ENCODE data around the gene SLC45A1. TPM values are rescaled to one million over a fixed set of nuclear protein-coding genes. Genes with fewer than 3 reads are reported as not detected.

Gene SLC45A1
- total RNA-seq, 1 donor from 2014 or later: 2.5 TPM

DNA sequence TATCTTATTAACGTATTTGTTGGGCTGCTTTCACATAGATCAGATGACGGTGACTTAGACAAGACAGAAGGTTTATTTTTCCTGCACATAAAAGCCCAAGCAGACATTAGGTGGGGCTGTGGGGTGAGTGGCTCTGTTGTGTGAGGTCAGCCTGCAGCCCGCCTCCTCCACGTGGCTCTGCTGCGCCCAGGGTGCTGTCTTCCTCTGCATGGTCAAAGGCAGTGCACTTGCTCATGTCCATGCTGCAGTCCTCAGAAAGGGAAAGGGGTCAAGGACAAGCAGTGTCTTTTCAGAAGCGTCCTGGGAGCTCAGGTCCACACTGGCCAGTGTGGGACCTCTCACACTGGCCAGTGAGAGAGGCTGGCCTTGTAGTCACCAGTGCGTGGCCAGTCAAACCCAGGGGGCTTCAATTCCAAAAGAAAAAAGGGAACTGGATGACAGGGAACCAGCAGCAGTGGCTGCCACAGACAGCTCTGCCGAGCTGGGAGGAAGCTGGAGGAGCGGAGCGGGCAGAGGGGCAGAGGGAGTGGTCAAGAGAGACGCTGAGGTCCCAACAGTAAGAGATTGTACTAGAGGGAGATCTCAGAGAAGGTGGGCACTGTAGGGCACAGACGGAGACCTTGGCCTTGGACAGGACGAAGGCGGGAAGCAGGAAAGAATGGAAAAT is 35.9 kb upstream of the SLC45A1 start:
- no peak overlapping the region for H3K27ac Mint-ChIP-seq (ENCODE audit: unreplicated experiment)
- no peaks in the 10 kb centered on the region for H3K36me3 Mint-ChIP-seq (ENCODE audit: low read depth)
- no peak for DNase-seq (ENCODE audit: low read depth, low spot score)
- H3K9me3 Mint-ChIP-seq: peaks cover 5% of the 10 kb centered on the region
- H3K4me3 Mint-ChIP-seq: no peak overlapping the region
- TF ChIP-seq, protein P1, sequence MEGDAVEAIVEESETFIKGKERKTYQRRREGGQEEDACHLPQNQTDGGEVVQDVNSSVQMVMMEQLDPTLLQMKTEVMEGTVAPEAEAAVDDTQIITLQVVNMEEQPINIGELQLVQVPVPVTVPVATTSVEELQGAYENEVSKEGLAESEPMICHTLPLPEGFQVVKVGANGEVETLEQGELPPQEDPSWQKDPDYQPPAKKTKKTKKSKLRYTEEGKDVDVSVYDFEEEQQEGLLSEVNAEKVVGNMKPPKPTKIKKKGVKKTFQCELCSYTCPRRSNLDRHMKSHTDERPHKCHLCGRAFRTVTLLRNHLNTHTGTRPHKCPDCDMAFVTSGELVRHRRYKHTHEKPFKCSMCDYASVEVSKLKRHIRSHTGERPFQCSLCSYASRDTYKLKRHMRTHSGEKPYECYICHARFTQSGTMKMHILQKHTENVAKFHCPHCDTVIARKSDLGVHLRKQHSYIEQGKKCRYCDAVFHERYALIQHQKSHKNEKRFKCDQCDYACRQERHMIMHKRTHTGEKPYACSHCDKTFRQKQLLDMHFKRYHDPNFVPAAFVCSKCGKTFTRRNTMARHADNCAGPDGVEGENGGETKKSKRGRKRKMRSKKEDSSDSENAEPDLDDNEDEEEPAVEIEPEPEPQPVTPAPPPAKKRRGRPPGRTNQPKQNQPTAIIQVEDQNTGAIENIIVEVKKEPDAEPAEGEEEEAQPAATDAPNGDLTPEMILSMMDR (conservative IDR thresholded peaks at IDR 0.05): no peak
- peaks cover 2% of the 10 kb centered on the region for H3K27me3 Mint-ChIP-seq (ENCODE audit: low read depth)
- peaks cover 12% of the 10 kb centered on the region for H3K4me1 Mint-ChIP-seq

DNA sequence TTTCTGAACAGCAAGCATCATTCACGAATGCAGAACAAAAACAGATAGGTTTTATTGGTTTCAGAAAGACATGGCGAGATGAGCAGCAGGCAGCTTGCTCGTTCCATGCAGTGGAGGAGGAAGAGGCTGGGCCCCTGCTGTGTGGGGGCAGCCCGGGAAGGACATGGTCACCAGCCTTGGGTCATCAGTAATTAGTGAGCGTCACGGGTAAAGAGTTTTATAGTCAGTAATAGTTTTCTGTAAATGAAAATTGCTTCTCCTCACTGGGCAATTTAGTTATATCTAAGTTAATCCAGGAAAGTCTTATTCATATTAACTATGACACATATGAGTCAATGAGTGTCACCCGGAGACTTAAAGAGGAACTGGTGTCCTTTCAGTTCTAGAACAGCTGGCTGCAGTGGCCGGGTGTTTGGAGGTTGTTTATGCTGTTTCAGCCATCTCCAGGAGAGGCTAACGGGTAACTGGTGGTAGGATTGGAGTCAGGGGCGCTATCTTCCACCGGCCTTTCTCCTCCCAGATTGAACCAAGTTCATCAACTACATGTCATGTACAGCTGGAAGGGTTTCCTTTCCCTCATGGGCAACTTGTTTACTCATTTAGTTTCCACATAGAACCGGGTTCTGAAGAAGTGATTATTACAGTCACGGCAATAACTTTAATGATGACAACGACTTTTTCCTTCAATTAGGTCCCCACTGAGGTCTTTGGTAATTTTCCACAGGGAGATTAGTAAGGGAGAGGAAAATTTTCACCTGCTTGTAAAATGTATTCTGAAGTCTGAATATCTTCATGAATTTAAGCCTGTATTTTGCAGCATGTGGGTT is 34.6 kb upstream of the SLC45A1 start:
- TF ChIP-seq, protein P1 (conservative IDR thresholded peaks at IDR 0.05): no peak
- H3K27me3 Mint-ChIP-seq (ENCODE audit: low read depth): peaks cover 2% of the 10 kb centered on the region
- peaks cover 5% of the 10 kb centered on the region for H3K9me3 Mint-ChIP-seq
- peaks cover 12% of the 10 kb centered on the region for H3K4me1 Mint-ChIP-seq
- H3K36me3 Mint-ChIP-seq (ENCODE audit: low read depth): no peaks in the 10 kb centered on the region
- H3K4me3 Mint-ChIP-seq: no peak overlapping the region
- H3K27ac Mint-ChIP-seq (ENCODE audit: unreplicated experiment): no peak overlapping the region
- no peak for DNase-seq (ENCODE audit: low read depth, low spot score)

DNA sequence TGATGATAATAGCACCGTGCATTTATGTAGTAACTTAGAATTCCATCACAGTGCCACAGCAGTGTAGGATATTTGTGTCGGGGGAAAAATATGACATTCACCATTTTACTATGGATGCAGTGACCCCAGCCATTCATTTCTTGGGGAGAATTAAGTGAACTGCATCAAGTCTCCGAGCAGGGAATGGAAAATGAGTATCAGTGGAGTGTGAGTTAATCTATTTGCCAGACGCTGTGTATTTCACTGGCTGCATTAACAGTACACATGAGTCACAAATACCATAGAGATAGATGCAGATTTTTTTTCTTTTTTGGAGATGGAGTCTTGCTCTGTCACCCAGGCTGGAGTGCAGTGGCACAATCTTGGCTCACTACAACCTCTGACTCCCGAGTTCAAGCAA is 33.8 kb upstream of the SLC45A1 start:
- Mint-ChIP-seq H3K9me3 (peaks cover 5% of the 10 kb centered on the region), H3K36me3 (ENCODE audit: low read depth) (no peaks in the 10 kb centered on the region), H3K4me1 (peaks cover 12% of the 10 kb centered on the region), H3K27ac (ENCODE audit: unreplicated experiment) (no peak overlapping the region), H3K4me3 (no peak overlapping the region), H3K27me3 (ENCODE audit: low read depth) (peaks cover 2% of the 10 kb centered on the region)
- DNase-seq (ENCODE audit: low read depth, low spot score): no peak
- TF ChIP-seq, protein P1 (conservative IDR thresholded peaks at IDR 0.05): no peak

DNA sequence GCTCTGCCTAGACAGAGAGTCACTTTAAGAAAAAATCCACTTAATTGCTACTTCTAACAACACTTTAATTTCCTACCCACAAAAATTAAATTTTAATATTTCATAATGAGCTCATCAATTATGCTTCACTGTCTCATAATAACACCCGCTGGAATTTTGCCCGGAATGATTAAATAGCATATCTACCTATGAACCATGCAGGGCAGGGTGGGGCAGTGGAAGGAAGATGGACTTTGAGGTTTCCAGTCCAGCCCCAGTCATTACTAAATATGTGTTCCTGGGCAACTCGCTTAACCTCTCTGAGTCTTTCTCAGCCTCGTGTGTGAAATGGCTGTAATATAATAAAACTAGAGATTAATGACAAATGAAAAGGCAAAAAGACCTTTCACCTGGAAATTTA is 32.8 kb upstream of the SLC45A1 start:
- Mint-ChIP-seq H3K9me3 (peaks cover 5% of the 10 kb centered on the region), H3K4me1 (peaks cover 12% of the 10 kb centered on the region), H3K4me3 (no peak overlapping the region), H3K27me3 (ENCODE audit: low read depth) (peaks cover 2% of the 10 kb centered on the region), H3K27ac (ENCODE audit: unreplicated experiment) (no peak overlapping the region), H3K36me3 (ENCODE audit: low read depth) (no peaks in the 10 kb centered on the region)
- TF ChIP-seq, protein P1 (conservative IDR thresholded peaks at IDR 0.05): no peak
- DNase-seq (ENCODE audit: low read depth, low spot score): no peak

DNA sequence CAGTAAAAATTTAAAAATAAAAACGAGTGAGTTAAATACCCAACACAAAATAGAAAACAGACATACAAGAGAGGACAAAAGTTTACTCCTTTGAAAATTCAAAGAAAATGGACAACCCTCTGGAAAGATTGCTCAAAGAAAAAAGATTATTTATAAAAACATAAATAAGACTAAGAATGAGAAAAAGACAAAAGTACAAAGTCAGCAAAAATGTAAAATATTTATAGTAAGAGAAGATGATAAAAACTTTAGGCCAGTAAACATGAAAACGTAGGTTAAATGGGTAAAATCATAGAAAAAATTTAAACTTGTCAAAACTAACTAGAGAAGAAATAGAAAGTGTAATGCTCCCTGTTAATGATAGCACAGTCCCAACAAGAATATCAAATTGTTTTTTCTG is 31.9 kb upstream of the SLC45A1 start:
- Mint-ChIP-seq H3K4me3 (no peak overlapping the region), H3K4me1 (peaks cover 12% of the 10 kb centered on the region), H3K36me3 (ENCODE audit: low read depth) (no peaks in the 10 kb centered on the region), H3K27ac (ENCODE audit: unreplicated experiment) (no peak overlapping the region), H3K9me3 (peaks cover 2% of the 10 kb centered on the region), H3K27me3 (ENCODE audit: low read depth) (peaks cover 2% of the 10 kb centered on the region)
- TF ChIP-seq, protein P1 (conservative IDR thresholded peaks at IDR 0.05): no peak
- DNase-seq (ENCODE audit: low read depth, low spot score): no peak
